GM12878 (cell line): Measurements from ENCODE around the gene ARRDC4. TPM values are rescaled to one million over a fixed set of nuclear protein-coding genes. Genes with fewer than 3 reads are reported as not detected.

Experiments
- ATAC-seq: fragments of 200-7000 bp; cut with Tn5 transposase; 3 replicates; pipeline ENCODE4 v1.9.1; 2020; ENCODE audit warnings: mild to moderate bottlenecking, moderate library complexity
- BruUV-seq: library from RNA; stranded (reverse); fragments of 400-500 nt; replicated peaks from 2 replicates; lab custom pipeline; 2021; lab: Mats Ljungman, UMichigan
- CTCF ChIA-PET: fragments of 300-600 bp; sonication (Branson Sonifier 250); formaldehyde crosslinking; extraction: SDS; loops from one replicate; lab custom pipeline; 2021; ENCODE audit warnings: inconsistent platforms; lab: Yijun Ruan, JAX
- POLR2A ChIA-PET: fragments of 350-600 bp; formaldehyde crosslinking; extraction: SDS; loops from one replicate; lab custom pipeline; 2021; ENCODE audit warnings: inconsistent platforms; lab: Charles Lee
- RAD21 ChIA-PET: fragments of 300-600 bp; sonication (Branson Sonifier 250); formaldehyde crosslinking; loops from one replicate; lab custom pipeline; 2023; ENCODE audit warnings: antibody characterized with exemption; ENCODE audit not compliant: unreplicated experiment; lab: Charles Lee
- SMC1A ChIA-PET: fragments of 300-600 bp; sonication (Branson Sonifier 250); formaldehyde crosslinking; loops from one replicate; lab custom pipeline; 2023; ENCODE audit not compliant: unreplicated experiment, uncharacterized antibody; lab: Charles Lee
- DNase-seq: peaks from one replicate; pipeline ENCODE4 v3.0.0-alpha.2; 2011; ENCODE audit warnings: low read depth, low spot score
- FAIRE-seq: peaks from 3 replicates; lab custom pipeline; 2011; peaks lifted over from hg19 to GRCh38; lab: Jason Lieb, UNC
- H2AFZ ChIP-seq: 2 replicates; pipeline ENCODE4 v1.6.0; 2011; ENCODE audit warnings: low read depth, low read length, control low read depth; ENCODE audit not compliant: control insufficient read depth
- H3K27ac ChIP-seq: 2 replicates; pipeline ENCODE4 v1.5.1; 2011; ENCODE audit warnings: control low read depth; ENCODE audit not compliant: control insufficient read depth, insufficient read depth
- H3K27me3 ChIP-seq, 2 experiments: replicated peaks in 1 of 2; 2 replicates each; pipeline versions ENCODE4 v1.6.0 to v1.6.1; 2011; ENCODE audit warnings: low read length in 1 of 2; ENCODE audit not compliant: control insufficient read depth in 2 of 2, insufficient read depth in 2 of 2
- H3K36me3 ChIP-seq, 2 experiments: 2 replicates each; pipeline ENCODE4 v1.5.1; 2011; ENCODE audit warnings: low read length in 1 of 2; ENCODE audit not compliant: control insufficient read depth in 2 of 2, insufficient read depth in 2 of 2
- H3K4me1 ChIP-seq: 2 replicates; pipeline ENCODE4 v1.6.1; 2011; ENCODE audit warnings: mild to moderate bottlenecking, low read length, moderate library complexity, mixed read lengths; ENCODE audit not compliant: control insufficient read depth, insufficient read depth
- H3K4me2 ChIP-seq: 2 replicates; pipeline ENCODE4 v1.6.0; 2011; ENCODE audit warnings: control low read depth; ENCODE audit not compliant: control insufficient read depth, insufficient read depth
- H3K4me3 ChIP-seq: fragments of 200-600 bp; sonication (generic); 2 replicates; pipeline ENCODE4 v1.5.1; 2016
- H3K79me2 ChIP-seq: 2 replicates; pipeline ENCODE4 v1.6.0; 2011; ENCODE audit warnings: low read length; ENCODE audit not compliant: control insufficient read depth, insufficient read depth
- H3K9ac ChIP-seq: 2 replicates; pipeline ENCODE4 v1.8.0; 2011; ENCODE audit warnings: low read length, control low read depth, mixed read lengths; ENCODE audit not compliant: control insufficient read depth, insufficient read depth
- H3K9me3 ChIP-seq: replicated peaks from 3 replicates; pipeline ENCODE4 v1.5.1; 2011; ENCODE audit warnings: mild to moderate bottlenecking, low read length; ENCODE audit not compliant: control insufficient read depth, insufficient read depth
- H4K20me1 ChIP-seq: 2 replicates; pipeline ENCODE4 v1.6.0; 2011; ENCODE audit not compliant: control insufficient read depth, insufficient read depth
- BCL3 ChIP-seq: IDR thresholded peaks from 2 replicates; pipeline ENCODE4 v1.6.1; 2011; ENCODE audit warnings: borderline replicate concordance, low read depth, mild to moderate bottlenecking, moderate library complexity, low read length; ENCODE audit not compliant: insufficient read depth, poor library complexity, severe bottlenecking
- CBX3 ChIP-seq: fragments of 200-600 bp; sonication (generic); IDR thresholded peaks from 2 replicates; pipeline ENCODE4 v1.6.1; 2016; ENCODE audit warnings: low read depth, borderline replicate concordance
- CTCF ChIP-seq, 3 experiments: IDR thresholded peaks in 2 of 3; conservative IDR thresholded peaks in 1 of 3; 2 replicates each; pipeline ENCODE4 v1.5.1; 2011; ENCODE audit warnings: low read depth in 3 of 3, low read length in 3 of 3, mild to moderate bottlenecking in 3 of 3, control low read depth in 2 of 3, moderate library complexity in 2 of 3, inconsistent platforms in 1 of 3, mixed read lengths in 1 of 3; ENCODE audit not compliant: control insufficient read depth in 2 of 3, insufficient read depth in 1 of 3; ENCODE audit errors: extremely low read depth in 1 of 3
- E2F4 ChIP-seq: IDR thresholded peaks from 2 replicates; pipeline ENCODE4 v1.6.1; 2012; ENCODE audit warnings: low read depth, low read length, improper control_type of control experiment
- E2F8 ChIP-seq: fragments of 450-650 bp; IDR thresholded peaks from 2 replicates; pipeline ENCODE4 v1.6.1; 2018; ENCODE audit warnings: mild to moderate bottlenecking, low read depth, moderate library complexity; ENCODE audit not compliant: partially characterized antibody
- HCFC1 ChIP-seq: fragments of 150-350 bp; IDR thresholded peaks from 2 replicates; pipeline ENCODE4 v1.6.1; 2014; ENCODE audit warnings: low read length
- HSF1 ChIP-seq: fragments of 150-350 bp; IDR thresholded peaks from 2 replicates; pipeline ENCODE4 v1.6.1; 2014; ENCODE audit warnings: mild to moderate bottlenecking, low read depth, low read length
- KDM1A ChIP-seq: fragments of 200-600 bp; sonication (generic); IDR thresholded peaks from 2 replicates; pipeline ENCODE4 v1.6.1; 2016; ENCODE audit warnings: borderline replicate concordance
- MTA3 ChIP-seq: IDR thresholded peaks from 2 replicates; pipeline ENCODE4 v1.6.1; 2012; ENCODE audit warnings: low read length, inconsistent platforms, borderline replicate concordance
- MYC ChIP-seq: IDR thresholded peaks from 2 replicates; pipeline ENCODE4 v1.6.1; 2011; ENCODE audit warnings: mild to moderate bottlenecking, low read length, moderate library complexity, inconsistent platforms; ENCODE audit not compliant: insufficient read depth, insufficient replicate concordance, insufficient read length, severe bottlenecking
- NFIC ChIP-seq: IDR thresholded peaks from 2 replicates; pipeline ENCODE4 v1.6.1; 2012; ENCODE audit warnings: low read depth, mild to moderate bottlenecking, inconsistent platforms, low read length, moderate library complexity
- POLR2A ChIP-seq: IDR thresholded peaks from 2 replicates; pipeline ENCODE4 v1.6.1; 2011; ENCODE audit warnings: low read depth, mild to moderate bottlenecking, low read length
- SIN3A ChIP-seq: IDR thresholded peaks from 2 replicates; pipeline ENCODE4 v1.6.1; 2012; ENCODE audit warnings: low read depth, low read length, improper control_type of control experiment
- YBX1 ChIP-seq: fragments of 450-650 bp; IDR thresholded peaks from 2 replicates; pipeline ENCODE4 v1.6.1; 2016; ENCODE audit warnings: antibody characterized with exemption
- YY1 ChIP-seq: IDR thresholded peaks from 2 replicates; pipeline ENCODE4 v1.6.1; 2011; ENCODE audit warnings: low read depth, mild to moderate bottlenecking, low read length
- WGBS: methylation state at CpG from one replicate; pipeline ENCODE4 v1.1.6; 2016; ENCODE audit warnings: low lambda C conversion rate; ENCODE audit not compliant: insufficient replicate concordance, insufficient coverage; ENCODE audit errors: missing lambda C conversion rate; 5-methylcytosine and 5-hydroxymethylcytosine counted together
- in situ Hi-C: fragments of 300-500 bp; cut with MboI; formaldehyde crosslinking; loops from 9 replicates; pipeline ENCODE4 v1.14.3; 2018; ENCODE audit warnings: mixed read lengths
- intact Hi-C: fragments of 100-400 bp; cut with micrococcal nuclease; formaldehyde crosslinking; loops from one replicate; pipeline ENCODE4 v1.14.2; 2022; ENCODE audit not compliant: unreplicated experiment
- polyA plus RNA-seq, 11 experiments: library from polyadenylated mRNA; depleted of rRNA in 4 of 11; unstranded in 6 of 11; stranded (reverse) in 5 of 11; fragments of >200 nt; fragmentation: Nextera tagmentation in 4 of 11; fragmentation: Illumina TruSeq in 1 of 11; extraction: Ambion mirVana in 4 of 11; extraction: Trizol in 1 of 11; gene quantifications; 1 replicate in 1 of 11; 2 replicates in 10 of 11; pipeline versions ENCODE4 v1.2.1 to v1.2.3, GENCODE V29; 2011 to 2016; ENCODE audit warnings: inconsistent platforms in 2 of 11, missing spikeins in 2 of 11, low read depth in 1 of 11
- total RNA-seq, 4 experiments: library from RNA; depleted of rRNA in 3 of 4; stranded (reverse); fragments of >200 nt in 3 of 4; fragmentation: Illumina TruSeq in 1 of 4; extraction: Trizol in 1 of 4; gene quantifications; 2 replicates each; pipeline versions ENCODE4 v1.2.1 to v1.2.3, GENCODE V29; 2013 to 2021

Gene ARRDC4
- total and polyA plus RNA-seq, 10 of the 15 experiments (the other 5 are each of a cell fraction or from before 2014, with no cell fraction given), result 0.03 to 0.54 (median 0.07) TPM

GRCh38 chr15:98017150-98017964 lies 56.9 kb downstream of the ARRDC4 start:
- Histone ChIP-seq H3K9me3 (no peaks in the 10 kb centered on the region), H3K4me3 (no peak overlapping the region), H3K4me1 (no peaks in the 10 kb centered on the region), H2AFZ (no peak overlapping the region), H3K36me3 (no peaks in the 10 kb centered on the region), H3K79me2 (no peaks in the 10 kb centered on the region), H3K27me3 (no peaks in the 10 kb centered on the region), H4K20me1 (no peaks in the 10 kb centered on the region), H3K4me2 (no peak overlapping the region), H3K9ac (no peak overlapping the region), H3K27ac (no peak overlapping the region)
- ChIA-PET CTCF (no interaction called here), SMC1A (no interaction called here), RAD21 (no interaction called here), POLR2A (no interaction called here)
- ATAC-seq (no peak), DNase-seq (no peak), FAIRE-seq (no peak)
- intact Hi-C loops, result no loop called here
- WGBS, result 25% methylated on average over 10 of the region's 10 CpGs
- in situ Hi-C loops, result no loop called here
- no TSS peak for BruUV-seq
- no peak for TF ChIP-seq KDM1A
- TF ChIP-seq E2F4, result no peak
- no peak for TF ChIP-seq CBX3
- TF ChIP-seq MTA3, result no peak
- TF ChIP-seq HCFC1, result no peak
- TF ChIP-seq YY1, result no peak
- no peak for TF ChIP-seq MYC
- TF ChIP-seq SIN3A, result no peak
- TF ChIP-seq CTCF (IDR thresholded peaks at IDR 0.05 in 2 of 3, conservative IDR thresholded peaks at IDR 0.05 in 1 of 3; ENCODE audit: control insufficient read depth in 2 of 3, extremely low read depth in 1 of 3, insufficient read depth in 1 of 3, low read depth in 3 of 3, low read length in 3 of 3), result no peak
- no peak for TF ChIP-seq HSF1
- no peak for TF ChIP-seq POLR2A
- no peak for TF ChIP-seq BCL3
- TF ChIP-seq E2F8, result no peak
- no peak for TF ChIP-seq NFIC
- no peak for TF ChIP-seq YBX1
